Measurements from ENCODE around the gene GABRR1. TPM values are rescaled to one million over a fixed set of nuclear protein-coding genes. Genes with fewer than 3 reads are reported as not detected.
"Not testable (repeated sequence)": the region's sequence is repeated elsewhere in the genome, so short reads cannot be mapped to it uniquely, and the experiment has no call there.

Gene GABRR1
- polyA plus RNA-seq, 1 experiment, result not detected

- Histone ChIP-seq H3K27ac (ENCODE audit: low read depth, low read length) (no peak overlapping the region), H3K4me3 (ENCODE audit: low read depth, low read length) (no peak overlapping the region), H3K27me3 (ENCODE audit: control insufficient read depth, insufficient read depth, low read length) (peaks cover 9% of the 10 kb centered on the region), H3K9me3 (ENCODE audit: control insufficient read depth, insufficient read depth, low read length) (no peaks in the 10 kb centered on the region)
- DNase-seq (ENCODE audit: low read depth, low spot score), result peak; percentile 34
- ChIA-PET POLR2A (no interaction called here), CTCF (interaction anchor here (0.6 to 7.0 kb wide), 12 partner anchors 49 to 267 kb away, joined by 3 to 130 read pairs (median 4); partner anchors contain the start of gene PNRC1)
- TF ChIP-seq CTCF (IDR thresholded peaks at IDR 0.05; ENCODE audit: low read depth, low read length), result peak; percentile 70
These were observed 25.6 kb upstream of the GABRR1 start for GRCh38 chr6:89242574-89243330.

GRCh38 chr6:89239338-89239737 is 22.2 kb upstream of the GABRR1 start:
- ChIA-PET POLR2A (interaction anchor here (0.6 kb wide), 1 partner anchor 590 kb away, joined by 3 read pairs; no protein-coding TSS in a partner anchor), CTCF (interaction anchor here (0.6 to 7.0 kb wide), 2 partner anchors 116 to 256 kb away, joined by 4 to 130 read pairs; no protein-coding TSS in a partner anchor)
- Histone ChIP-seq H3K27ac (ENCODE audit: low read depth, low read length) (no peak overlapping the region), H3K9me3 (ENCODE audit: control insufficient read depth, insufficient read depth, low read length) (peaks cover 6% of the 10 kb centered on the region; the same call in 1 of the 2 replicates), H3K27me3 (ENCODE audit: control insufficient read depth, insufficient read depth, low read length) (peaks cover 6% of the 10 kb centered on the region), H3K4me3 (ENCODE audit: low read depth, low read length) (no peak overlapping the region)
- TF ChIP-seq CTCF (IDR thresholded peaks at IDR 0.05; ENCODE audit: low read depth, low read length), result peak; percentile 36; the same call in 1 of the 2 replicates
- DNase-seq (ENCODE audit: low read depth, low spot score), result no peak

GRCh38 chr6:89237158-89237557 is 20.0 kb upstream of the GABRR1 start:
- Histone ChIP-seq H3K27ac (ENCODE audit: low read depth, low read length) (no peak overlapping the region), H3K9me3 (ENCODE audit: control insufficient read depth, insufficient read depth, low read length) (peaks cover 6% of the 10 kb centered on the region; the same call in 1 of the 2 replicates), H3K4me3 (ENCODE audit: low read depth, low read length) (no peak overlapping the region), H3K27me3 (ENCODE audit: control insufficient read depth, insufficient read depth, low read length) (peaks cover 2% of the 10 kb centered on the region)
- ChIA-PET CTCF (interaction anchor here (1.0 kb wide), 1 partner anchor 255 kb away, joined by 4 read pairs; no protein-coding TSS in a partner anchor), POLR2A (no interaction called here)
- TF ChIP-seq CTCF (IDR thresholded peaks at IDR 0.05; ENCODE audit: low read depth, low read length), result no peak
- DNase-seq (ENCODE audit: low read depth, low spot score), result no peak

GRCh38 chr6:89233605-89234004 is 16.4 kb upstream of the GABRR1 start:
- H3K27me3 ChIP-seq (ENCODE audit: control insufficient read depth, insufficient read depth, low read length); POLR2A ChIA-PET; H3K27ac ChIP-seq (ENCODE audit: low read depth, low read length); H3K4me3 ChIP-seq (ENCODE audit: low read depth, low read length); H3K9me3 ChIP-seq (ENCODE audit: control insufficient read depth, insufficient read depth, low read length); DNase-seq (ENCODE audit: low read depth, low spot score); CTCF ChIA-PET: not testable (repeated sequence)

DNA sequence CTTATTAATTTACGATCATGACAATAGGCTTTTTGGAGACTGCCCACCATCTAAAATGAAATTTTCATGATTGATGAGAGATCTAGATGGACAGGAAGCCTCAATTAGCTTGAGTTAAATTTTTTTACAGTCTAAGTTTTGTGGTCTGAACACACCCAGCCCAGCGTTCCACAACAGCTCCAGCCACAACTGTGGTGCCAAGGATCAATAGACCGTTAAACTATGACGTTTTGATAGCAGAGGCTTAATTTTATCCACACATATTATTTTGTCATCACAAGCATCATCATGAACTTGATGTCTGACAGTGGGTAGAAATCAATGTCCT is 5.5 kb upstream of the GABRR1 start:
- no peak for TF ChIP-seq CTCF (IDR thresholded peaks at IDR 0.05; ENCODE audit: low read depth, low read length)
- no peak for DNase-seq (ENCODE audit: low read depth, low spot score)
- H3K9me3 ChIP-seq (ENCODE audit: control insufficient read depth, insufficient read depth, low read length), result no peaks in the 10 kb centered on the region
- H3K27ac ChIP-seq (ENCODE audit: low read depth, low read length), result no peak overlapping the region
- CTCF ChIA-PET, result no interaction called here
- no peak overlapping the region for H3K4me3 ChIP-seq (ENCODE audit: low read depth, low read length)
- H3K27me3 ChIP-seq (ENCODE audit: control insufficient read depth, insufficient read depth, low read length), result no peaks in the 10 kb centered on the region
- POLR2A ChIA-PET, result no interaction called here

All from AG04450 (cell line).